T-helper 2 cell treated with Interferon-gamma antibody and Interleukin-4, amounts not matched to agents 100 ng/mL and 5 ng/mL, for 36 hours (primary cell): ENCODE data around the gene MAGI2. TPM values are rescaled to one million over a fixed set of nuclear protein-coding genes. Genes with fewer than 3 reads are reported as not detected.

Experiments used
- intact Hi-C: fragments of 100-400 bp; cut with micrococcal nuclease; formaldehyde crosslinking; loops from one replicate; pipeline ENCODE4 v1.15.1; 2023
- total RNA-seq: library from RNA; stranded (reverse); gene quantifications from 2 replicates; pipeline ENCODE4 v1.2.3, GENCODE V29; 2022

The MAGI2 gene
- total RNA-seq, 1 donor from 2014 or later: not detected

GRCh38 chr7:78066599-78066998 is 1386.9 kb downstream of the MAGI2 start:
- intact Hi-C loops: no loop called here

DNA sequence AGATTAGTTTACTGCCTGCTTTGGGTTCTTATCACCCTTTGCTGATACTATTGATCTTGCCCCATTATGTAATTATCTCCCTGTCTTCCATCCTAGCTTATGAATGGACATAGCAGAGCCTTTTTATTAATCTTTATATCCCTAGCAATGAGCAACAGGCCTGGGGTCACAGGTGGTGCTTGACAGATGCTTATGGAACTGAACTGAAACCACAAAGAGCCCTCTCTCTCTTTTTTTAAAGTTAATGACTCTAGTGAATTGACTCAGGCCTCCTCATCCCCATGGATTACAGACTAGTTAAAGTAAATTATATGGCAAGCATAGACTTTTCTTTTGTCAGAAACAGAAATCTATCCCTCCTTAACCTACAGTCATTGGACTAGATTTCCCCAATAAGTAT is 1389.7 kb downstream of the MAGI2 start:
- intact Hi-C loops: no loop called here

- intact Hi-C loops: no loop called here
Observed at GRCh38 chr7:78062214-78062613, 1391.3 kb downstream of the MAGI2 start.

DNA sequence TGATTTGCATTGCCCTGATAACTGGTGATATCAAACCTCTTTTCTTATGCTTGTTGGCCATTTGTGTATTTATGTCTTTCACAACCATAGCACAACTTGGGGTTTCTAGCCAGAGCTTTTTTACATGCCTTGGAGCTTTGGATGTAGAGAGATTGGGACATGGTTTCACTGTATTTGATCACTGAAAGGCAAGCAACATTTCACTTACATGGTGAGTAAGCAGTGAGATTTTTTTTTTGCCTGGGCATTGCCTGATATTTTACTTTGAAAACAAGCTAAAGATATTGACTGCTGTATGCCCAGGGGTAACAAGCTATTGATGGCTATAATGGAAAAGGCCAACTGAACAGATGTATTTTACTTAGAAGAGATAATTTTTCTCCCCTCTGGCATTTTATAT is 1395.9 kb downstream of the MAGI2 start:
- intact Hi-C loops: no loop called here

- intact Hi-C loops: no loop called here
Observed at GRCh38 chr7:78055599-78055998, 1397.9 kb downstream of the MAGI2 start.

DNA sequence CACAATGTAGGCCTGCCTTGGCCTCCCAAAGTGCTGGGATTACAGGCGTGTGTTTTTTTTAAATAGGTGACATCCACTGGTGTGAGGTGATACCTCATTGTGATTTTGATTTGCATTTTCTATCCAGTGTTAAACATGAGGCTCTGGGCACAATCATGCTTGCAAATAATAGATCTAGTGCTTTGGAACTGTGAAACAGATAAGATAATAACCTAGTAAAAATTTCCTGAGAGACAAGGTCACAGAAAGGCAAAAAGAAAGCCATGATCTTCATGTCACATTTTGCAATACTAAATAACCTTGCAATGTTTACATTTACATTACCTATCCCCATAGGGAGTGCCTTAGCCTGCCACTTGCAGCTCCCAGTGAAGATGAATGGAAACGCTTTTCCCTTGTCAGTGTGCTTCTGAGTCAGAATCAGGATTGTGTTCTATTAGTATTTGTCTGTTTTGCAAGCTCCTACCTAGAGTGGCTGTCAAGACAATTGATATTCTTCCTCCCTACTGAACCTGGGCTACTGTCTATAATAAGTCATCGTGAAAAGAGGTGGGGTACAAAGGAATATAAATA is 1398.4 kb downstream of the MAGI2 start:
- intact Hi-C loops: no loop called here

- intact Hi-C loops: no loop called here
Observed at GRCh38 chr7:78052112-78052511, 1401.4 kb downstream of the MAGI2 start.

DNA sequence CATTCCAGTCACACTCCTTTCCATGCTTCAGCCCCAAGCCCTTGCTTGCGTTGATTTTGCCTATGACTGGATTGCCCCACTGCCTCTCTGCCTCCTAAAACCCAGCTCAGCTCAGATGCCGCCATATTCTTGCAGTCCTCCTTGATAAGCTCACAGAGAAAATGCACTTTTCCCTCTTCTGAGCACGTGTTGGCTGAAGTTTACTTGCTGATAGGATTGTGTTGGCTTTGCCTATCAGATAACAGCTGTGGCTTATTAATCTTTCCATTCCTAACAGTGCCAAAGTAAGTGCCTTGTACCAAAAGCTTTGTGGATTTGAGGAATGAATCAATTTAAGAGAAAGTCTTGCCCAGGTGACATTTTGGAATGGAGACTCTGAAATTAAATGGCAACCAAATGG is 1405.7 kb downstream of the MAGI2 start:
- intact Hi-C loops: no loop called here

GRCh38 chr7:78043159-78043558 is 1410.3 kb downstream of the MAGI2 start:
- intact Hi-C loops: no loop called here

DNA sequence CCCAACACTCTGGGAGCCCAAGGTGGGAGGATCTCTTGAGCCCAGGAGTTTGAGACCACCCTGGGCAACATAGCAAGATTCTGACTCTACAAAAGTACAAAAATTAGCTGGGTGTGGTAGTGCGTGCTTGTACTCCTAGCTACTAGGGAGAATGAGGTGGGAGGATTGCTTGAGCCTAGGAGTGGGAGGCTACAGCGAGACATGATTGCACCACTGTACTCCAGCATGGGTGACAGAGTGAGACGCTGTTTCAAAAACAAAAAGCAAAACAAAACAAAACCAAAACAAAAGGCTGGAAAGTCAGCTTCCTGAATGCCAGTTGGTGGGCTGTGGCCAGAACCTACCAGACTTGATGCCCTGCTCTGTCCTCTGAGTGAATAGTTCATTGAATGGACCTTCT is 1412.0 kb downstream of the MAGI2 start:
- intact Hi-C loops: loop anchor here (2.0 kb wide), 2 partner anchors 101 to 391 kb away; no protein-coding TSS in a partner anchor

- intact Hi-C loops: loop anchor here (2.0 kb wide), 3 partner anchors 99 to 389 kb away; no protein-coding TSS in a partner anchor
Observed at GRCh38 chr7:78039790-78040776, 1413.4 kb downstream of the MAGI2 start.

DNA sequence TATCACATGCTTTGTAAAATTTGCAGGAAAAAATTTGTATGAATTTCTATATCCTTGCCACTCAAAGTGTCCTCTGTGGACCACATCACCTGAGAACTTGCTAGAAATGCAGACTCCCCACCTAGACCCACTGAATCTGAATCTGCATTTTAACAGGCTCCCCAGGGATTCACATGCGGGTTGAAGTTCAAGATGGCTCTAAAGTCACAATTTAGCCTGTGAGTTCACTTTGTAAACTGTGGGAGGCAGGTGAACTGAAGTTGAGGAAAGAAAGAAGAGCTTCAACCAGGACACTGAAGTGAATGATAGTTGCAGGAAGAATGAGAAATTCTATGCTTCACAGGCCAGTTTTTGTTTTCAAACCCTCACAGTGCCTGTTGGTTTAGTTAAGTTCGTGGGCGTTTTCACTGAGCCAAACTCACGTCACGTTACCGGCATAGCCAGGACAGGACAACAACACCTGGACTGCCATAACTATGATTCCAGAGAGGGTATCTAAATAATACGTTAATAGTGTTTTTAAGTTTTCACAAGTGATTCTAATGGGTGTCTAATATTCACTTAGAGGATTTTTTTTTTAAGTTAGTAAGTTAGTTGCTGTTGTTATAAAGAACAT is 1414.9 kb downstream of the MAGI2 start:
- intact Hi-C loops: loop anchor here (2.0 kb wide), 1 partner anchor 382 kb away; no protein-coding TSS in a partner anchor

DNA sequence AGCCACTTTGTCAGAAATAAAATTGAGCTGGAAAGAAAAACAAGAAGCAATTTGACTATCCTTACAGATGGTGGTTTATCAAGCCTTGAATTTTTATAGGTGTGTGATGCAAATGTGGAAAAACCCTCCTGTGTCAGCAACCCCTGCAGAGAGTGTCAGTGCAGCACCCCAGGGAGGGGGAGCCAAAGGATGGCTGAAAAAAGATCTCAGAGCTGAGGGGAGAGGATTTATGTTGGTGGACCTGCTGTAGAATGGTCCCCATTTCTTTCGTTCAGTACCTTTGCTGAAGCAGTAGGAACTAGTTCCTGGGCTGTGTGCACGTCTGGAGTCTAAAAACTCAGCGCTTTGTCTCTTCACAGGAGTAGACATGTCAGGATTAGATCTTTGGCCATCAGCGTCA is 1415.9 kb downstream of the MAGI2 start:
- intact Hi-C loops: loop anchor here (2.0 kb wide), 1 partner anchor 381 kb away; no protein-coding TSS in a partner anchor

DNA sequence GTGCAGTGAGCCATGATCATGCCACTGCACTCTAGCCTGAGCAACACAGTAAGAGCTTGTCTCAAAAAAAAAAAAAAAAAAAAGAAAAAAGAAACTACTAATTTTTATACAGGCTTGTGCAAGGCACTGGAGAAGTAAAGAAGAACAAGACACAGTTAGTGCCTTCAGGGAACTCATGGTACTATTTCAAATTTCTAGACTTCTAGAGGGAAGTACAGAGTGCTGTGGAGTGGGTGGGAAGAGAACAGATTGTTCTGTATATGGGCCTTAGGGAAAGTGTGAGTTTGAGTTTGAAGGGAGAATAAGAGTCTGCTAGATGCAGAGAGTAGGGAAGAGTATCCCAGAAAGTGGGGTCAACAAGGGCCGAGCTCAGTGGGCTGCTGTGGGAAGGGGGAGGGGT is 1420.1 kb downstream of the MAGI2 start:
- intact Hi-C loops: no loop called here

GRCh38 chr7:78026492-78026891 is 1427.0 kb downstream of the MAGI2 start:
- intact Hi-C loops: no loop called here

DNA sequence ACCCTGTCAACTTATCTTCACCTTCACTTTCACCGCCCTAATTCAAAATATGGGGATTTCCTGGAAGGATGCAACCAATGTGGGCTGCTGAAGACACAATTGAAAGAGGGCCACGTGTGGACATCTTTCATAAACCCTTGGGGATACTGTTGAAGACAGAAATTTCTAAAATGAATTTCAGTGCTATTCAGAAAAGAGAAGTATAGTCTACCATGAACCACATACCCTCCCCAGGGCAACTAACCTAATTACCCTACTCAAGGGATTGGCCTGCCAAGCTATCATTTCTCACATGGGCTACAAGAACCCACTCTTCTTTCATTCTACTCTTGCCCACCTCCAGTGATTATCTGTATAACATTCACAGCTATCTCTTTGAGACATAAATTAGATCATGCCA is 1428.9 kb downstream of the MAGI2 start:
- intact Hi-C loops: no loop called here

DNA sequence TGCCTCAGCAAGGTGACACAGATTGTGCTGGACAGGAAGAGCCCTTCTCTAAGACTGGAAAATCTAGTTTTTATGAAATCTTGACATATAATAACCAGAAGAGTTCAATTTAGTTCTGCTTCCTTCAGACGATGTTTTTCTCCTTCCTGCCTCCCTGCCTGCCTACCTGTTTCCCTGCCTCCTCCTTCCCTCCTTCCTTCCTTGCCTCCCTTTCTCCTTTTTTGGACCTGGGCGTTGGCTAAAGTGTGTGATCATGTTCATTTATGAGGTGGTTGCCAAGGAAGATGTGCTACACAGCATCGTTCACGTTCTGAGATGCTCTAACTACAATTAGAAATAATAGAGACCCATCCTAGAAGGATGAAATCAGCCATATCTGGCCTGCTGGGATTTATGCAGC is 1430.3 kb downstream of the MAGI2 start:
- intact Hi-C loops: no loop called here

DNA sequence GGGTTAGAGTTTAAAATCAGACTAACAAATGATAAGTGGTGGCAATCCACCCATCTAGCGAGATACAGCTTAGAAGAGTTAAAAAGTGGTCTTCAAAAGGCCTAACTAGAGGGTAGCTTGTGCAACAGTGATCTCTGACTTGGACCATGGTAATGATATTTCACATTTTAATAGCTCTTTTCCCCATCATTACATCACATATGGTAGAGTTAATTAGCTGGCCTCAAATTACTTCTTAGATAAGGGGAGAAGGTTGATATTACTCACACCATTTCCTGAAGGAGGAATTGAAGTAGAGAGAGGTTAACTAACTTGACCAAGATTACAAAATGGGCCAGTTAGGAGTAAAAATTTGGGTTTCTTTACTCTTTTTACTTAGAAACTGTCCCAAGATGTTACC is 1431.3 kb downstream of the MAGI2 start:
- intact Hi-C loops: no loop called here

- intact Hi-C loops: loop anchor here (1.0 kb wide), 1 partner anchor 223 kb away; the partner anchor contains the start of genes PHTF2 and TMEM60
Observed at GRCh38 chr7:78020874-78021249, 1432.6 kb downstream of the MAGI2 start.

DNA sequence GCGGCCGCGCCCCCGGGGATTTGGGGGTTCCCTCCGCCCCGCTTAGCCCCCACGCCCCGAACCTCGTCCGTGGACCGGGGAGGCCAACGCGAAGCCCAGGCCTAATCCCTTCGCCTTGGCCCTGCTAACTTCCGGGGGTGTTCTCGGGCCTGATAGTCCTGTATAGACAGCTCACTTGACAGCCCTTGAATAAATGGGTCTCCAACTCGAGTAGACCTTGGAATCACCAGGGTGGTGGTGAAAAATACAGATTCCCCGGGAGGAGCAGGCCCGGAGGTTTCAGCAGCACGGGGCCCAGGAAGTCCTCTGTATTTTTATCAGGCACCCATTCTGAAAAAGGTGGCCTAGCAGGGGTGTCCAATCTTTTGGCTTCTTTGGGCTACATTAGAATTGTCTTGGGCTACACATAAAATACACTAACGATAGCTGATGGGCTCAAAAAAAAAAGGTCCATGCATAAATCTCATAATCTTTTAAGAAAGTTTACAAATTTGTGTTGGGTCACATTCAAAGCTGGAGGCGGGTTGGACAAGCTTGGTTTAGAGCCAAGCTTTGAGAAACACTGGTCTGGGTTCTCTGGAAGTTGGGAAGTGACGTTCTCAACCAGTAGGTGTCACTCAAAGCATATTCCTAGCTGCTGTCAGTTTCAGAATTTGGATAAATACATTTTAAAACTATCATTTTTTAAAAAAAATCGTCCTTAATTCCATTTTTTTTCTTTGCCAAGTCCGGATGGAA is 1433.2 kb downstream of the MAGI2 start:
- intact Hi-C loops: loop anchor here (1.0 kb wide), 1 partner anchor 222 kb away; the partner anchor contains the start of genes PHTF2 and TMEM60
